H9 (cell line): ENCODE data around the gene DCUN1D2. TPM values are rescaled to one million over a fixed set of nuclear protein-coding genes. Genes with fewer than 3 reads are reported as not detected.

ENCODE experiments used
- DNase-seq: peaks from one replicate; pipeline ENCODE4 v3.0.0-alpha.2; 2017
- H2AFZ ChIP-seq: one replicate; pipeline ENCODE4 v1.6.1; 2013; ENCODE audit warnings: mild to moderate bottlenecking, low read length, control low read depth, moderate library complexity
- H2AK5ac ChIP-seq: 2 replicates; pipeline ENCODE4 v1.6.1; 2013; ENCODE audit warnings: low read length, control low read depth, mixed read lengths; ENCODE audit not compliant: insufficient read length
- H2BK120ac ChIP-seq: one replicate; pipeline ENCODE4 v1.6.1; 2013; ENCODE audit warnings: low read depth, mild to moderate bottlenecking, low read length, control low read depth, inconsistent platforms; ENCODE audit not compliant: poor library complexity, severe bottlenecking
- H2BK12ac ChIP-seq: 2 replicates; pipeline ENCODE4 v1.6.1; 2013; ENCODE audit warnings: low read length, control low read depth, mixed read lengths, low read depth; ENCODE audit not compliant: insufficient read length
- H2BK15ac ChIP-seq: 2 replicates; pipeline ENCODE4 v1.6.1; 2013; ENCODE audit warnings: low read depth, low read length, control low read depth
- H2BK20ac ChIP-seq: one replicate; pipeline ENCODE4 v1.6.1; 2013; ENCODE audit warnings: low read depth, mild to moderate bottlenecking, low read length, control low read depth, inconsistent platforms; ENCODE audit not compliant: poor library complexity, severe bottlenecking
- H2BK5ac ChIP-seq: 2 replicates; pipeline ENCODE4 v1.6.1; 2013; ENCODE audit warnings: low read length, control low read depth, mixed read lengths; ENCODE audit not compliant: insufficient read length
- H3K14ac ChIP-seq: 2 replicates; pipeline ENCODE4 v1.6.1; 2013; ENCODE audit warnings: low read length, control low read depth; ENCODE audit not compliant: insufficient read depth
- H3K18ac ChIP-seq: 2 replicates; pipeline ENCODE4 v1.6.1; 2013; ENCODE audit warnings: low read depth, mild to moderate bottlenecking, mixed read lengths, low read length, control low read depth; ENCODE audit not compliant: insufficient read length
- H3K23ac ChIP-seq: 2 replicates; pipeline ENCODE4 v1.6.1; 2013; ENCODE audit warnings: low read length, control low read depth, mixed read lengths, low read depth; ENCODE audit not compliant: insufficient read length
- H3K23me2 ChIP-seq: 2 replicates; pipeline ENCODE4 v1.6.1; 2013; ENCODE audit warnings: low read depth, mild to moderate bottlenecking, mixed read lengths, low read length, control low read depth; ENCODE audit not compliant: insufficient read length, poor library complexity, severe bottlenecking
- H3K27ac ChIP-seq: 2 replicates; pipeline ENCODE4 v1.5.1; 2013; ENCODE audit warnings: low read length, control low read depth, mixed read lengths, low read depth; ENCODE audit not compliant: insufficient read length
- H3K27me3 ChIP-seq: 2 replicates; pipeline ENCODE4 v1.6.1; 2013; ENCODE audit warnings: low read length, control low read depth, inconsistent platforms; ENCODE audit not compliant: insufficient read depth
- H3K4ac ChIP-seq: 2 replicates; pipeline ENCODE4 v1.6.1; 2013; ENCODE audit warnings: low read depth, mild to moderate bottlenecking, control low read depth, inconsistent platforms, low read length, moderate library complexity
- H3K4me1 ChIP-seq: 2 replicates; pipeline ENCODE4 v1.6.1; 2013; ENCODE audit warnings: low read length, control low read depth, inconsistent platforms; ENCODE audit not compliant: insufficient read depth
- H3K4me2 ChIP-seq: 2 replicates; pipeline ENCODE4 v1.6.1; 2013; ENCODE audit warnings: low read length, control low read depth, mixed read lengths; ENCODE audit not compliant: insufficient read length, insufficient read depth
- H3K56ac ChIP-seq: 2 replicates; pipeline ENCODE4 v1.6.1; 2013; ENCODE audit warnings: low read depth, mild to moderate bottlenecking, mixed read lengths, low read length, control low read depth; ENCODE audit not compliant: insufficient read length
- H3K79me1 ChIP-seq: 2 replicates; pipeline ENCODE4 v1.6.1; 2013; ENCODE audit warnings: low read depth, mild to moderate bottlenecking, moderate library complexity, low read length, control low read depth, inconsistent platforms; ENCODE audit not compliant: insufficient read depth, poor library complexity, severe bottlenecking
- H3K79me2 ChIP-seq: 2 replicates; pipeline ENCODE4 v1.6.1; 2013; ENCODE audit warnings: low read length, control low read depth, inconsistent platforms; ENCODE audit not compliant: insufficient read depth
- H3K9ac ChIP-seq: 2 replicates; pipeline ENCODE4 v1.6.1; 2013; ENCODE audit warnings: low read length, control low read depth, mixed read lengths; ENCODE audit not compliant: insufficient read length; ENCODE audit errors: extremely low read depth
- H3K9me3 ChIP-seq: one replicate; pipeline ENCODE4 v1.6.1; 2013; ENCODE audit warnings: low read depth, low read length, inconsistent platforms; ENCODE audit not compliant: control insufficient read depth
- H3T11ph ChIP-seq: one replicate; pipeline ENCODE4 v1.6.1; 2013; ENCODE audit warnings: mild to moderate bottlenecking, low read length, control low read depth, inconsistent platforms
- H4K20me1 ChIP-seq: one replicate; pipeline ENCODE4 v1.6.1; 2013; ENCODE audit not compliant: control insufficient read depth, insufficient read length, insufficient read depth
- H4K5ac ChIP-seq: 2 replicates; pipeline ENCODE4 v1.6.1; 2013; ENCODE audit warnings: low read depth, mild to moderate bottlenecking, mixed read lengths, low read length, control low read depth; ENCODE audit not compliant: insufficient read length
- H4K8ac ChIP-seq: replicated peaks from 2 replicates; pipeline ENCODE4 v1.6.1; 2013; ENCODE audit warnings: low read length, control low read depth, mixed read lengths, low read depth; ENCODE audit not compliant: insufficient read length
- H4K91ac ChIP-seq: 2 replicates; pipeline ENCODE4 v1.6.1; 2013; ENCODE audit warnings: low read depth, mild to moderate bottlenecking, moderate library complexity, mixed read lengths, low read length, control low read depth; ENCODE audit not compliant: insufficient read length
- H3K27ac Mint-ChIP-seq, 3 experiments: 2 replicates in 2 of 3; 3 replicates in 1 of 3; pipeline ENCODE4 v1.8.0; 2020 to 2021; ENCODE audit warnings: mixed read lengths in 3 of 3, mild to moderate bottlenecking in 1 of 3, moderate library complexity in 1 of 3
- H3K27me3 Mint-ChIP-seq: 2 replicates; pipeline ENCODE4 v1.8.0; 2021; ENCODE audit warnings: low read depth, mild to moderate bottlenecking, moderate library complexity, mixed read lengths
- H3K36me3 Mint-ChIP-seq, 3 experiments: 2 replicates in 2 of 3; 3 replicates in 1 of 3; pipeline ENCODE4 v1.8.0; 2020 to 2021; ENCODE audit warnings: low read depth in 3 of 3, mixed read lengths in 3 of 3; ENCODE audit not compliant: insufficient read depth in 1 of 3
- H3K4me1 Mint-ChIP-seq, 2 experiments: 2 replicates each; pipeline ENCODE4 v1.8.0; 2020; ENCODE audit warnings: mixed read lengths in 2 of 2
- H3K4me3 Mint-ChIP-seq, 2 experiments: 2 replicates in 1 of 2; 3 replicates in 1 of 2; pipeline ENCODE4 v1.8.0; 2020 to 2021; ENCODE audit warnings: mild to moderate bottlenecking in 2 of 2, mixed read lengths in 2 of 2, moderate library complexity in 1 of 2
- H3K9me3 Mint-ChIP-seq, 2 experiments: 2 replicates in 1 of 2; 3 replicates in 1 of 2; pipeline ENCODE4 v1.8.0; 2020; ENCODE audit warnings: mild to moderate bottlenecking in 2 of 2, mixed read lengths in 2 of 2, moderate library complexity in 1 of 2
- CTCF ChIP-seq: fragments of 200-600 bp; sonication (generic); conservative IDR thresholded peaks from 3 replicates; pipeline ENCODE4 v1.8.0; 2021; ENCODE audit warnings: antibody characterized with exemption, mild to moderate bottlenecking
- WGBS: extraction: QIAGEN DNeasy Blood & Tissue Kit; methylation state at CpG from one replicate; pipeline ENCODE4 v1.1.7; 2013; ENCODE audit warnings: missing lambda C conversion rate, low lambda C conversion rate, mixed read lengths; ENCODE audit not compliant: insufficient read length; ENCODE audit errors: extremely low coverage; 5-methylcytosine and 5-hydroxymethylcytosine counted together
- total RNA-seq: library from RNA; stranded (reverse); gene quantifications from 2 replicates; pipeline ENCODE4 v1.2.1, GENCODE V29; 2021

The DCUN1D2 gene
- total RNA-seq, 1 experiment from 2014 or later, result 36.8 TPM

GRCh38 chr13:113537909-113538688 is 47.6 kb upstream of the DCUN1D2 start:
- no peaks in the 10 kb centered on the region for H3K4me1 ChIP-seq
- no peak overlapping the region for H2BK12ac ChIP-seq
- H2BK15ac ChIP-seq, result no peak overlapping the region
- H4K20me1 ChIP-seq, result peaks cover 2% of the 10 kb centered on the region
- H4K8ac ChIP-seq, result peak overlapping the region; percentile 43
- H3K56ac ChIP-seq, result no peak overlapping the region
- H3T11ph ChIP-seq, result no peak overlapping the region
- no peaks in the 10 kb centered on the region for H3K27me3 Mint-ChIP-seq
- H3K27me3 ChIP-seq, result no peaks in the 10 kb centered on the region
- no peak overlapping the region for H3K4ac ChIP-seq
- no peak overlapping the region for H3K4me2 ChIP-seq
- H3K4me1 Mint-ChIP-seq, result peaks cover 4% of the 10 kb centered on the region in 2 experiments; a peak in 3 of 4 replicates
- no peak overlapping the region for H2BK120ac ChIP-seq
- H3K4me3 Mint-ChIP-seq, result no peak overlapping the region
- no peaks in the 10 kb centered on the region for H3K23me2 ChIP-seq
- no CpG with 5 or more reads among the region's 21 CpGs for WGBS
- no peak overlapping the region for H3K9ac ChIP-seq
- H2BK5ac ChIP-seq, result no peak overlapping the region
- peaks cover 9 to 25% (median 19%) of the 10 kb centered on the region in 3 experiments; a peak in 6 of 7 replicates for H3K36me3 Mint-ChIP-seq
- no peaks in the 10 kb centered on the region for H3K79me1 ChIP-seq
- H3K9me3 ChIP-seq, result no peaks in the 10 kb centered on the region
- H3K27ac Mint-ChIP-seq, result peak overlapping the region in 2 of 3 experiments; percentile 9; a peak in 1 of 7 replicates
- no peak for TF ChIP-seq CTCF
- H4K91ac ChIP-seq, result no peak overlapping the region
- 0 out of 2 replicates have a peak, but pooled peaks cover 1% of the 10 kb centered on the region for H3K79me2 ChIP-seq
- no peak overlapping the region for H3K14ac ChIP-seq
- H2AFZ ChIP-seq, result no peak overlapping the region
- H2AK5ac ChIP-seq, result no peak overlapping the region
- no peak overlapping the region for H3K18ac ChIP-seq
- no peak overlapping the region for H4K5ac ChIP-seq
- no peak overlapping the region for H3K23ac ChIP-seq
- no peak overlapping the region for H3K27ac ChIP-seq
- no peak overlapping the region for H2BK20ac ChIP-seq
- H3K9me3 Mint-ChIP-seq, result no peaks in the 10 kb centered on the region
- no peak for DNase-seq
